NCI-H446 (cell line): ENCODE data around the gene EFCC1.
A peak's percentile ranks its signal among the peaks of the same experiment; 100 is the strongest.

Source experiments
- DNase-seq, 2 experiments: peaks; one replicate each; lab custom pipeline; 2025; lab: John Stamatoyannopoulos, UW

The EFCC1 gene

DNA sequence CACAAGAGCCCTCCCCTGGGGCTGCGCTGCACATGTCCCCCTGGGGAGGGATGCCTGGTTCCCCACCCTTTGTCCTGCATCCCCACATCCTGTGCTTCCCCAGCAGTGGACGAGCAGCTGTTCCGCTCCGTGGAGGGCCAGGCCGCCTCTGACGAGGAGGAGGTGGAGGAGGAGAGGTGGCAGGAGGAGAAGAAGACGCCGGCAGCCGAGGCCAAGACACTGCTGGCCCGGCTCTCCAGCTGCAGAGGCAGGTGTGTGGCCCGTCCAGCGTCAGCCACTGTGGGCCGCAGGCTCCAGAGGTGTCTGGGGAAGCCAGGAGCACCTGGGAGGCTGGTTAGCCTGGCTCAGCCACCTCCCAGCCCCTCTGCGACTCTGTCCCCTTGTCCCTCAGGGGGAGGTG, 31.6 kb downstream of the EFCC1 start:
- DNase-seq: no peak

DNA sequence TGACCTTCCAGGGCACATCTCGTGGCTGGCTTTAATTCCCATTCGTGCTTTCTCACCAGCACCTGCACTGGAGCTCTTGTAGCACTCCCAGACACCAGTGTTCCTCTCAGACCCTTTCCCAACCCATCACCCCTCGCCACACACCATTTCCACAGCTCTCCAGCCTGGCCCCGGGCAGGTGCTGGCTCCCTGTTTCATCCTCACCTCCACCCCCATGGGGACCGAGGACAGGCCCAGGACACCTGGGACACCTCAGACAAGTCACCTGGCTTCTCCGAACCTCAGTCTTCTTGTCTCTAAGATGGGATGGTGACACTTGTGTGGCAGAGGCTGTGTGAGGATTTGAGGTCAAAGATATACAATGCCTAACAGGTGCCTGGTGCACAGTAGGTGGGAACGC, 32.0 kb downstream of the EFCC1 start:
- DNase-seq: no peak

DNA sequence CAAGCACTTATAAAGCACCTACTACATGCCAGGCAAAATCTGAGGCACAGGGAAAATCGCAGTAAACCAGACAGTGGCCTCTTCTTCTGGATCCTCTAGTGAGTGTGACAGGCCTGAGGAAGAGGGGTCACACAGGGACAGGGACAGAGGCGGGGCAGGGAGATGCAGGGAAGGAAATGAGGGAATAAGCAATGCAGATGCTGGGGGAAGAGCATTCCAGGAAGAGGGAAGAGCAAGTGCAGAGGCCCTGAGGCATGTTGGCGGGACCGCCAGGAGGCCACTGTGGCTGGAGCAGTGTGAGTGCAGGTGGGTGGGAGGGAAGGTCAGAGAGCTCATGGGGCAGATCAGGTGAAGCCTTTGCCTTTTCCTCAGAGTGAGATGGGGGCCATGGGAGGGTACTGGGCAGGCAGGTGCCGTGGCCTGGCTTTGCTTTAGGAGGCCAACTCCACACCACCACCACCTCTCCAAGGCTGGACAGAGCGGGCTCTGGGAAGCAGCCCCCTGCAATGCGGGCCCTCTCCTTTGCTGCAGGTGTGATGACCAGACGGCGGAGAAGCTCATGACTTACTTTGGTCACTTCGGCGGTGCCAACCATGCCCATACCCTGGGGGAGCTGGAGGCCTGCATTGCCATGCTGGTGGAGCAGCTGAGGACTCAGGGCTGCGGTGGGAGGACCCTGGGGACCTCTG, 32.7 kb downstream of the EFCC1 start:
- DNase-seq: no peak

DNA sequence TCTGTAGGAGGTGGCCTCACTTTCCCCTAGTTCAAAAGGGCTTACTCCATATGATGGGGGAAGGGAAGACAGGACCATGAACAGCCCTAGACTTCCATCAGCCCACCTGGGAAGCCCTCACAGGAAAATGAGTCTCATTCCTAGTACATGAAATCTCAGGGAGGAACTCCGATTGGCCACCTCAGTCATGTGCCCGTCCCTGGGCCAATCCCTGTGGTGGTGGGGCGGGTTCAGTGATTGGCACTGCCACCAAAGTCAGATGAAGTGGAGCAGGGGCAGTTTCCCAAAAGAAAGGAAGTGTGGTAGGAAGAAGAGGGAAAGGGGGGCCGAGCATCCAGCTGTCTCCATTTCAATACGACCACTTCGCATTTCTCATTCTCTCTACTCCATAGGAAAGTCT, 33.5 kb downstream of the EFCC1 start:
- DNase-seq: no peak

DNA sequence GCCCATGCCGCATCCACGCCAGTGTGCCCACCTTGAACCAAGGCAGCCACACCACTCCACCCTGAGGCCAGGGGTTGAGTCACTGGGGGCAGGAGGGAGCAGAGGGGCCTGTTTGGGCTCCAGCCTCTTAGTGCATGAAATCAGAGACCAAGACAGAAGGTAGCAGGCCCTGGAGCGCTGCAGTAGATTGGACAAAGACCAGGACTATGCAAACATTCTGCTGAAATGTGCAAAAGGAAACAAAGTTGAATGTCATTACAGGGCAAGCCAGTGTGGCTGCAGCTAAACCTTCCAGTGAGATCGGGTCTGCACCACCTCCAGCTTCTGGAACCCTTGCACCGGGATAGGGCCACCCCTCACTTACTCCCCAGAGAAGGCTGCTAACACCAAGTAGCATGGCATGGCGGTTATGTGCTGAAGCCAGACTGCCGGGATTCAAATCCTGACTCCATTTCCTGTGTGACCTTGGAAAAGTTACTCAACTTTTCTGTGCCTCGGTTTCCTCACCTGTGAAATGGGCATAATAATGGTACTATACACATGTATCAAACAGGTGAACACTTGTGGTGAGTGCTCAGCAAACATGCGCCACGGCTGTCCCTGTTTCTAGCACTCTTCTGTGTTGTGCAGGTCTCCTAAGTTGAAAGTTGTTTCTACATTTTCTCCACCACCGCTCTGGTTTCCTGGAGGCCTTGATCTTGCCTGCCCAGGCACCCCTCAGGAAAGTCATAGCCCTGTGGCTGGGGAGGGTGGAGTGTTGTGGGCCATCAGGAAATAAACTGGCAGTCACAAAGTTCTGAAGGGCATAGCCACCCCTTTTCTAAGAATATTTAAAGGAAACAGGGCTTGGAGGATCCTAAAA, 34.5 kb downstream of the EFCC1 start:
- no peak for DNase-seq

DNA sequence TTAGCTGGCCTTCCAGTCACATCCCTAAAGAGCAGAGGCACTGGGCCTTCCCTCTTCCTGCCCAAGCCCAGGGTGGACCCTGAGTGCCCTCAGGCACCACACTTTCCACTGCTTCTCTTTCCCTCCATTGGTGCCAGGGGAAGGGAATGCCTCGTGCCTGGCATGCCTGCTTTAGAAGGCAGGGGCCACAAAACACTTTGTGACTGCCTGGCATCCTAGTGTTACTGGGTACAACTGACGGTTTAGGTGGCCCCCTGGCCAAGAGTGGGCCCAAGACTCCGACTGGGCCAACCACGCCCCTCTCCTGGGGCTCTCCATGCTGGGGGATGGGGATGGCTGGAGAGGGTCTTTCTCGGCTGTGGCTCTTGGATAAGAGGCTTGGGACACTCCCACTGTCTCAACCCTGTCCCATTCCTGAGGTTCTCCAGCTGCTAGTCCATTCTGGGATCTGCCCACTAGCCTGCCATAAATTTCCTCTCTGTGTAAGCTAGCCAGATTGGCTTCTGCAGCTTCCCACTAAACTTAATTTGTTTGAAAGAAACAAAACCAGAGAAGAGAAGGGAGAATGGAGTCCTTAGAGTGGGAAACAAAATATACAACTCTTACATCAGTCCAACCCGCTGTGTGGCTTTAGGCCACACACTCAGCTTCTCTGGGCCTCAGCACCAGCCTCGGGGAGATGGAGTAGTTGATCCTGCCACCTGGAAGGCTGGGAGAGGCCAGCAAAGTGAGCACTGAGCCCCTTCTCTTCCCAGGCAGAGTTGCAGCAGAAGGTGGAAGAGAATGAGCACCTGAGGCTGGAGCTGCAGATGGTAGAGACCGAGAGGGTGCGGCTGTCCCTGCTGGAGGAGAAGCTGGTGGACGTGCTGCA, 35.4 kb downstream of the EFCC1 start:
- DNase-seq: no peak

DNA sequence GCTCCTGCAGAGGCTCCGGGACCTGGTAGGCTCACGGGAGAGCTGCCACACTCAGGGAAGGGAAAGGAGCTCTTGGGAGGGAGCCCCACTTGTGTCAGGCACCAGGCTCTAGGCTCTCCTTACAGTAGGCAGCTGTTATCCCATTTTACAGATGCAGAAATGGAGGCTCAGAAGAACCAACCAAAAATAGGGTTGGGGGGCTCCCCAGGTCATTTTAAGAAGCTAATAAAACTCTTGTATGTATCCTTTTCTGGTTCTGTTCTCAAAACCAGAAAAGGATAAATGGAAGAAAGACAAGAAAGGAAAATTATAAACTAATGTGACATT, 36.0 kb downstream of the EFCC1 start:
- DNase-seq: no peak

DNA sequence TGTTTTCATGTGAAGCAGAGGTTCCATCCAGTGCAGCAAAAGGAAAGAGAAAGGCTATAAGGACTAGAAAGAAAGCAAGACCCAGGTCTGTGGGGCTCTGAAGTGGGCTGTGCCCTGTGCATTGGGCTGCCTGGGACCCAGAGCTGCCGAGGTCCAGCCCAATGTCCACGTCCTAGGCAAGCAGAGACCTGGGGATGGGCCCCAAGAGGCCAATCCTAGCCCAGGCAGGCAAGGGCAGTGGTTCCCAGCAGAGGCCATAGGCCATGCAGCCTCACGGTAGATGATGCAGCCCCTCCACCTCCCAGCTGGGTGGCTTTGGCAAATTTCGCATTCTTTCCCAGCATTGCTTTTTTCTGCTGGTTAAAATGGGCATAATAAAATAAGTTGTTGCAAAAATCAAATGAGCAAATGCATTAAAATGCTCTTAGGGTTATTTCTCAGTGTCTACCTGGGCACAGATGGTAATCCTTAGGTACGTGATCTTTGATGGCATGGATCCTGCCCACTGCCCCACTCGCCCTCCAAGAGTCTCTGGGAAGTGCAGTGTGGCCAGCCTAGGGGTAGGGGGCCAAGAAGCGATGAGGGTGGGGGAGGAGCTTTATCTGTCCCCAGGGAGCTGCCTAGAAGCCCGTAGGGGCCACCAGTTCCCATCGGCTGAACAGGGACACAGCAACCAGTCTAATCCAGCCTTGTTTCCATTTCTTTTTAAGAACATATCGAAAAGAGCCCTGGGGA, 37.2 kb downstream of the EFCC1 start:
- no peak for DNase-seq

DNA sequence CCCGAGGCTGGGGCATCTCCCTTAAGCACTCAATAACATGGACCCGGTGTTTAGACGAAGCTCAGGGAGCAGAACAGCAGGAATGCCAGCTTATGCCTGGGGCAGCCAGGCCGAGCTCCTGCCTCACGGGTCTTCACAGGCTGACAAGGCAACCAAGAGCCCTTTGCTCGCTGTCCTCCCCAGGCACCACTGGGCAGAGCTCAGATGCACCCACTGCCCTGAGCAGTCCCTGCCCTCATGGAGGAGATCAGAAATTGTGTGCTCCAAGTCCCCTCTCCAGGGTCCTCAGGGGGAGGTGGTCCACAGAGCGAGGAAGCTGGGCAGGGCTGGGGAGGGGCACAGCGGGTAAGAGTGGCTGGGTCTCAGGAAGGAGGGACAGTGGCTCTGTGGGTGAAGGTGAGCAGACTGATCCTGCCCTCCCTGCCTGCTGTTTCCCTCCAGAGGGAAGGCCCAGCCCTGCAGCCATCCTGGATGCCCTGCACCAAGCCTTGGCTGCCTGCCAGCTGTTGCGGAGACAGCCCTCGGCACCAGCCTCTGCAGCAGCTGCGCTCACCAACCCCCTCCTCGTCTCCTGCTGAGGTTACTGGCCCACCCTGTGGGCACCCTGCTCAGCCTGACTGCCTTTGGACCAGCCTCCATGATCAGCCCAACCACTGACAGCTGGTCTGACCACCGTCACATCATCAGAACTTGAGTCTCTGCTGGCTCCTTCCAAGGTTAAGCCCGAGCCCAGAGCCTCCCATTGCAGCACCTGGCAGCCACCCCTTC, 38.4 kb downstream of the EFCC1 start:
- peak in 1 of 2 experiments; percentile 55 for DNase-seq

DNA sequence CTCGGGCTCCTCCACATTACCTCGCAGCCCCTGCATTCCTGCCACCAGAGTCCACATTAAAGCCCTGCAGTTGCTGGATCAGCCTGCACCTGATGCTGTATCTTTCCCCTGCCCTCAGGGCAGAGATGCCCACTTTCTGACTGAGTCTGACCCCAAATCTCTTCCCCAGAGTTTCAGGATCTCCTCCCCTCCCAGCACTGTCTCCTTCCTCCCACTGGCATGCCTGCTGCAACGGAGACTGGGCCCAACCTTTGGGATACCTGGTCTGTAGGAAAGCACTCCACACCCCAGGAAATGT, 38.9 kb downstream of the EFCC1 start:
- no peak for DNase-seq

DNA sequence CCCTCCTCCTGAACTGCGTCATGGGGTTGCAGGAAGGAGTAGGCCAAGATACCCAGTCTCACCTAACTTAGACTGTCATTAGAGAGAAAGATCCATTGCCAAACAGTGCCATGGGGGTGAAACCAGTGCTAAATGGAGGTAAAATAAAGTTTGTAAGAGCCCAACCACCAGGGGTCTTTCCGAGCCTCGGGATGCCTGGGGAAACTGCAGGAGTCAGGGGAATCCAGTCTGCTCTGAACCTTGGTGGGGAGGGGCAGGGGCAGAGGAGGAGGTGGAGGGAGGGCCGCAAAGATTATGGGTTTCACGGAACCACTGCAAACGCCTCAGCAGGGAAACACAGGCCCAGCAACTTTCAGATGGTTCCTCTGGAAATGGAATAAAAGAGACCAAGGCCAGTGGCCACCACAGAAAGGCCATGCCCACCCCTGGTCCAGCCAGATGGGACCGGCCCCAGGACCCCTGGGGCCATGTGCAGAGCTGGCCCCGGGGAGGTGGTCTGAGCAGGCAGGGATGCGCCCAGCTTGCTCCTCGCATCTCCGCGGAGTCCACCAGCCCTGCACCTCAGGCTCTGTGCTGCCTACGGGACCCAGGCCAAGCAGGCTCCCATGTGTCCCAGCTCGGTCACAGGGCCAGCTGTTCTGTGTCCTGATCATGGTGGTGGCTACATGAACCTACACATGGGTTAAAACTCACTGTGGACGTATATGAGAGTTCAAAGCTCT, 39.6 kb downstream of the EFCC1 start:
- no peak for DNase-seq

DNA sequence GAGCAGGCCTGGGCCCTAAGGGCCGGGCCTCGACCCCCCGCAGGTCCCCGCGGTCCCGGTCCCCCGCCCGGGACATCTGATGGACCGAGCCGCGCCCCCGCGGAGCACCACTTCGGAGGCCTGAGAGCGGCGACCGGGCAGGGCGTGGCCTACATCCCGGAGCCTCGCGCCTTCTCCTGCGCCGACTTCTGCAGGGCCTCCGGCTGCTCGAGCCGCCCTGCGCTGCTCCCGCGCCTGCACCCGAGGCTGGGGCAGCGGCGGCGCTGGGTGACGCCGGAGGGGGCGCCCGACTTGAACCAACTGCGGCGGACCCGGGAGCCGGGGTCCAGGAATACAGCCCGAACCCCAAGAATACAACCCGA, 44.6 kb downstream of the EFCC1 start:
- DNase-seq: no peak

DNA sequence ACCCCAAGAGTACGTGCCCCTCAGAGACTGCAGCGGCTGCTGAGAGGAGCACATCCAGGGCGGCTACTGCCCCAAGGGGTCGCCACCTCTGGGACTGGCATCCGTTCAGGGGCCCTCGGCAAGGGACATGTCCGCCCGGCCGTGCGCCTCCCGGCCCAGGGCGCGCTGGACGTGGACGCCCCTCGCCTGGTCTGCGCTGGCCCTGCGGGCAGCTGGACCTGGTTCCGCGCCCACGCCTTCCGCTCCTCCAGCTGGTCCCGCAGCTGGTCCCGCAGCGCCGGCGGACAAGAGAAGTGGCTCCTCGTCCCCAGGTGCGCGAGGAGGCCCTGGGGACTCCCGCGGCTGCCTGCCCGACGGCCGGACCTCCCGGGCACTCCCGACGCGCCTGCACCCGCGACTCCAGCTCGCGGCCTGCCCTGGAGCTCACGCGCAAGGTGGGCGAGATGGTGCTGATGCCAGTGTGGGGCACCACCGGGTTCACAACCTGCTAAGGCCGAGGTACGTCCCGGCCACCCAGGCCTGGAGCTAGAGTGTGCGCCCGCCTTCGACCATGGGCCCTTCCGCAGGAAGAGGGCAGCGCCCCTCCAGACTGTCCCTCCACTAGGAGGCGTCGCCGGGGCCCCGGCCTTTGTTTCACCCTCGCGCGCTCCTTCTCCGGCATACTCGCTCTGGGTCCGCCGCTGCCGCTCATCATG, 45.1 kb downstream of the EFCC1 start:
- no peak for DNase-seq

DNA sequence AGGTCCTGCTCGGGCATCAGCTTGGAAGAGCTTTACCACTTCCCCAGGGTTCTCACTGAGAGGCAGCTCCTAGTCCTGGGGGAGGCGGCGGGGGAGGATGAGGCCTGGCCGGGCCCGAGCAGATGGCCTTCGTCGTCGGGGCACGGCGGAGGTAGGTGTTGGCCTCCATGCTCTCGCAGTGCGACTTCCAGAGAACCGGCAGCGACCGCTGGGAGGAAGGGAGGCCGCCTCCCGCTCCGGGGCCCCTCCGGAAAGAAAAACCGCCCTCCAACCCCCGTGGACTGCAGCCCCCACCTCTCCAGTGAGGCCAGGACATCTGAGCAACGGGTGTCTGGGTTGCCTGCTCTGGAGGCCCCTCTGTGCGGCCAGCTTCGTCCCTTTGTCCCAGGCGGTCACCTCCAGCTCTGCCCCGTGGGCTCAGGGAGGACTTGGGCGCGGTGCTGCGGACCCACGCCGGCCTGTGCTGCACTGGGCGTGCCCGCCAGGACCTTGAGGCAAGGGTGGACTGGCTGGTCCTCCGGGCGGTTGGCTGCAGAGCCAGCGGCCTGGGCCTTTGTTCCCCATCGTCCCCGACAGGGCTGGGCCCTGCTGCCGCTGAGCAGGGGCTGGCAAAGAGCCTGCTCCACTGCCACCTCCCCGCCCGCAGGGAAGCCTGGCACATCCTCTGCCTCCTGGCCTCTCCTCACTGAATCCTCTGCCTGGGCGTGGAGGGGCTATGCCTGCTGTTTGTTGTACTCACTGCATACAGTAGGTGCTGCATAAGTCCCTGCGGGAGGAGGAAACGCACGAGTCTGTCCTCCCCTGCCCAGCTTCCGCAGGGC, 45.8 kb downstream of the EFCC1 start:
- DNase-seq: peak in 1 of 2 experiments; percentile 15

DNA sequence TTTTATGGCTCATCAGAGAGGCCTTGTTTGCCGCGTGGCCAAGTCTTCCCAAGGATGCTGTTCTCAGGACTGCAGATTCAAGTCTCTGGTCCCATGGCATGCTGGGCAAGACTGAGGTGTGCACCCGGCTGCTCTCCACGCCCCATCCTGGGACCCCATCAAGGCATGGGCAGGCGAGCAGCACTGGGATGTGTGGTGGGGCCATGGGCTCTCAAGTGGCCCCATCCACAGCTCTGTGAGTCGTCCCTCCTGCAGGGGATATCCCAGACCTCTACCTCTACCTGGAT, 46.4 kb downstream of the EFCC1 start:
- DNase-seq: no peak

DNA sequence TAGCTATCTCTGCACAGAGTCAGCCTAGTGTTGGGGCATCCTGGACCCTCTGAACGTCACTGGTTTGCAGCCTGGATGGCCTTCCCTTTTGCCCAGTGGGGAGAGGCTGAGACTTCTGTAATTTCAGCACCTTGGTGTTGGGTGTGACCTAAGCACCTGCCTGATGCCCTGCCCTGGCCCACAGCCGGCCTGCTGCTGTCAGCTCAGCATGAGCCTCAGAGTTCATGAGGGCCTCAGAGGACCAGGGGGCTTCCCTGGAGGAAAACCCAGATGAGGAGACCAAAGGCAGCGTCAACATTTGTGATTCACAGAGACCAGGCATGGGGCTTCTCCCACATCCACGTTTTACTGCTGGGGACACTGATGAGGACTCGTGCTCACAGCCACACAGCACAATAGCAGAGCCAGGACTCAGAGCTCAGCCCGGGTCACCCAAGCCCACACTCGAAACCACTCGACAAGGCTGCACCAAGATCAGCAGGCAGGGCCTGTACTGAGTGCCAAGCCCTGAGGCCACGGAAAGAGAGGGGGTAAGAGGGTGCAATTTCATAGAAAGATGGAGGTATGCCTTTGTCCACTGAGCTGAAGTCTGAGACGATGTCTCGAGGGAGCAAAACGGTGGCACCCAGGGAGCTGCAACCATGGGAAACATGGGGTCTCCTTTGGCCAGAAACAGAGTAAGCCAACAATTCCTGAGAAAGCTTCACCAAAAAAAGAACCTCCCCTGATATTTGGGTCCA, 49.6 kb downstream of the EFCC1 start:
- DNase-seq: no peak

DNA sequence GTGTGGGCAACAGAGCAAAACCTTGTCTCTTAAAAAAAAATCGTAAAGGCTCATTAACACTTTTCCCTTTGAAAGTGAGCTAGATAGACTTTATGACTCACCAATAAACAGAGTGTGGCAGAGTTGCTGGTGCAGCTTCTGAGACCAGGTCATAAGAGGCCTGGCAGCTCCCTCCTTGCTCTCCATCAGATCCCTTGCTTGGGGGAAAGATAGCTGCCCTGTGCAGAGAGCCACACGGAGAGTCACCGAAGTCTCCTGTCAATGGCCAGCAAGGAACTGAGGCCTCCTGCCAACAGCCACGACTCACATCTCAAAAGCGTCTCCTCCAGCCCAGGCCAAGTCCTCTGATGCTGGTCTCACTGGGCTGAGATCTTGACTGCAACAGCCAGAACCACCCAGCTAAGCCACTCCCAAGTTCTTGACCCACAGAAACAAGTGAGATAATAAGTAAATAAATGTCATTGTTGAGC, 50.8 kb downstream of the EFCC1 start:
- no peak for DNase-seq

DNA sequence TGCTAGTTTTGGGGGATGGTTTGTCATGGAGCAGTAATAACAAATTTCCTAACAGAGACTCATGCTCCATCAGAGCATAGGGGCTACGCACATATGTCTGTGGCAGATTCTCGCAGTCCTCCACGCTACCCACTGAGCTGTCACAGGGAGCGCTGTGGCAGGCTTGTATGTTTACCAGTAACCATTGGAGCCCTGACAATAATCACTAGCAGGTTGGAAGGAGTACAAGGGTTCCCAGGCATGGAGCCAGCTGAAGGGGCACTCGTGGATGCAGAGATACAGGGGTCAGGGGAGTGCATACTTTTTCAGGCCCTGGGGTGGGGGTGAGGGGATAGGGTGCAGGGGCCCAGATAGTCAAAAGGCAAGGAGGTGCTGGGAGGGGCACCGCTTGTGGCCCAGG, 51.6 kb downstream of the EFCC1 start:
- DNase-seq: peak in 1 of 2 experiments; percentile 39

DNA sequence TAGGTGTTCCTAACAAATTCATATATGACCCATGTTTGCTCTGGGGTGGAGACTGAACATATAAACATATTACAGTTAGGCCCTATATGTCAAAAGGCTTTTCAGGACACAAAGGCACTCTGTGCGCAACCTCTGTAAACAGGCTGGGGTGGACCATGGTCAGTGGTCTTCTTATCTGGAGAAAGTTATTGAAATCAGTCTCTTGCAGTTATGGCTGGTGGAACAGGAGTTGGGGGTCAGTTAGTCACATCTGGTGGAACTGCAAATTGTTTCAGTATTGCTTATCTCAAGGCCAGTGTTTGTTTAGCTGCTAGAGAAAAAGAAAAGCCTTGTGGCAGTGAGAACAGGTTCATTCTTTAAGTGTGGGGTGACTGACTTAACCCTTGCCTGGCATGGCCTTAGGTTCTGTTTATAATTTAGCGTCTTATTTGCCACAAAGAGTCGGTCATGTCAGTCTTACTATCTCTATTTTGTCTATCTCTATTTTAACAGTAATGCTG, 53.6 kb downstream of the EFCC1 start:
- DNase-seq: no peak
